ENCODE data around the gene PTPRN2. TPM values are rescaled to one million over a fixed set of nuclear protein-coding genes. Genes with fewer than 3 reads are reported as not detected.

Gene PTPRN2
- total and polyA plus RNA-seq, 9 of the 15 experiments (the other 6 are each of a cell fraction or from before 2014, with no cell fraction given): not detected

- TF ChIP-seq AFF4 (CRISPR knock-in tag; IDR thresholded peaks at IDR 0.05): no peak
- TF ChIP-seq ZBTB17 (CRISPR knock-in tag; IDR thresholded peaks at IDR 0.05): no peak
- TF ChIP-seq HDAC6 (IDR thresholded peaks at IDR 0.05; ENCODE audit: low read depth, low read length): no peak
- TF ChIP-seq TCF7 (IDR thresholded peaks at IDR 0.05; ENCODE audit: borderline replicate concordance): no peak
- TF ChIP-seq POLR3G (IDR thresholded peaks at IDR 0.05; ENCODE audit: extremely low read depth, insufficient read length, insufficient replicate concordance): no peak
- TF ChIP-seq ZNF384 (IDR thresholded peaks at IDR 0.05; ENCODE audit: low read depth, low read length): no peak
- no peak for TF ChIP-seq GABPB1 (CRISPR knock-in tag; IDR thresholded peaks at IDR 0.05)
- no peak for TF ChIP-seq HSF4 (CRISPR knock-in tag; IDR thresholded peaks at IDR 0.05; ENCODE audit: borderline replicate concordance)
- no peak for TF ChIP-seq SRSF9 (IDR thresholded peaks at IDR 0.05; ENCODE audit: borderline replicate concordance, low read depth, low read length)
These were observed 345.7 kb downstream of the PTPRN2 start (continued) for GRCh38 chr7:158241919-158242318.
